SK-N-SH treated with all-trans-retinoic acid at 6 μM for 48 hours (cell line): ENCODE results near the gene NAE1.

ENCODE experiments used
- ATAC-seq: fragments of 200-7000 bp; cut with Tn5 transposase; 3 replicates; pipeline ENCODE4 v1.9.1; 2020; ENCODE audit warnings: mild to moderate bottlenecking, moderate library complexity
- ARNTL ChIP-seq: fragments of 450-650 bp; formaldehyde crosslinking; IDR thresholded peaks from 2 replicates; pipeline ENCODE4 v1.5.0; 2020; ENCODE audit warnings: low read depth, mild to moderate bottlenecking, moderate library complexity, borderline replicate concordance
- BACH2 ChIP-seq: fragments of 250-450 bp; sonication (Bioruptor Pico); IDR thresholded peaks from 2 replicates; pipeline ENCODE4 v1.9.0; 2021; ENCODE audit warnings: mild to moderate bottlenecking, borderline replicate concordance
- CSDC2 ChIP-seq: fragments of 250-450 bp; sonication (Bioruptor Pico); IDR thresholded peaks from 2 replicates; pipeline ENCODE4 v1.5.0; 2020; ENCODE audit warnings: mild to moderate bottlenecking, moderate library complexity
- ESRRG ChIP-seq: fragments of 250-450 bp; sonication (Bioruptor Pico); IDR thresholded peaks from 2 replicates; pipeline ENCODE4 v1.6.1; 2021; ENCODE audit warnings: mild to moderate bottlenecking
- GLIS3 ChIP-seq: fragments of 250-450 bp; sonication (Bioruptor Pico); IDR thresholded peaks from 2 replicates; pipeline ENCODE4 v1.5.0; 2020; ENCODE audit warnings: mild to moderate bottlenecking, moderate library complexity
- ISL1 ChIP-seq: fragments of 250-450 bp; sonication (Bioruptor Pico); IDR thresholded peaks from 2 replicates; pipeline ENCODE4 v2.1.2; 2022; ENCODE audit warnings: mild to moderate bottlenecking, moderate library complexity
- OSR1 ChIP-seq: fragments of 250-450 bp; sonication (Bioruptor Pico); IDR thresholded peaks from 2 replicates; pipeline ENCODE4 v1.8.0; 2022; ENCODE audit warnings: moderate library complexity, mild to moderate bottlenecking, inconsistent platforms
- PPARA ChIP-seq: fragments of 250-450 bp; sonication (Bioruptor Pico); IDR thresholded peaks from 2 replicates; pipeline ENCODE4 v1.5.0; 2020; ENCODE audit warnings: mild to moderate bottlenecking, borderline replicate concordance
- RARB ChIP-seq: fragments of 250-450 bp; sonication (Bioruptor Pico); IDR thresholded peaks from 2 replicates; pipeline ENCODE4 v1.8.0; 2021; ENCODE audit warnings: mild to moderate bottlenecking, moderate library complexity
- SNAI2 ChIP-seq: fragments of 250-450 bp; sonication (Bioruptor Pico); IDR thresholded peaks from 2 replicates; pipeline ENCODE4 v1.5.0; 2020; ENCODE audit warnings: mild to moderate bottlenecking, moderate library complexity
- TOX ChIP-seq: fragments of 250-450 bp; sonication (Bioruptor Pico); IDR thresholded peaks from 2 replicates; pipeline ENCODE4 v1.8.0; 2021; ENCODE audit warnings: mild to moderate bottlenecking, moderate library complexity, borderline replicate concordance
- ZC3H10 ChIP-seq: fragments of 250-450 bp; sonication (Bioruptor Pico); IDR thresholded peaks from 2 replicates; pipeline ENCODE4 v1.5.1; 2021; ENCODE audit warnings: mild to moderate bottlenecking, moderate library complexity
- ZFP30 ChIP-seq: fragments of 450-650 bp; formaldehyde crosslinking; IDR thresholded peaks from 2 replicates; pipeline ENCODE4 v1.5.0; 2022; ENCODE audit warnings: mild to moderate bottlenecking, moderate library complexity
- ZNF565 ChIP-seq: fragments of 450-650 bp; formaldehyde crosslinking; conservative IDR thresholded peaks from 2 replicates; pipeline ENCODE4 v1.5.0; 2020; ENCODE audit warnings: low read depth, mild to moderate bottlenecking, moderate library complexity
- ZNF70 ChIP-seq: fragments of 450-650 bp; formaldehyde crosslinking; IDR thresholded peaks from 2 replicates; pipeline ENCODE4 v1.5.0; 2020; ENCODE audit warnings: mild to moderate bottlenecking, moderate library complexity
- ZNF8 ChIP-seq: fragments of 450-650 bp; formaldehyde crosslinking; IDR thresholded peaks from 2 replicates; pipeline ENCODE4 v1.5.0; 2020; ENCODE audit warnings: mild to moderate bottlenecking, moderate library complexity
- TF ChIP-seq, protein P1 (sequence below): fragments of 250-450 bp; sonication (Bioruptor Pico); IDR thresholded peaks from 2 replicates; pipeline ENCODE4 v1.8.0; 2021; ENCODE audit warnings: low read depth, mild to moderate bottlenecking, moderate library complexity, borderline replicate concordance
- TF ChIP-seq, protein P2 (sequence below): fragments of 250-450 bp; sonication (Bioruptor Pico); IDR thresholded peaks from 2 replicates; pipeline ENCODE4 v1.5.1; 2020; ENCODE audit warnings: low read depth, mild to moderate bottlenecking, moderate library complexity
- TF ChIP-seq, protein P3 (sequence below): fragments of 250-450 bp; sonication (Bioruptor Pico); IDR thresholded peaks from 2 replicates; pipeline ENCODE4 v1.5.1; 2021; ENCODE audit warnings: mild to moderate bottlenecking, moderate library complexity
- TF ChIP-seq, protein P4 (sequence below): fragments of 250-450 bp; sonication (Bioruptor Pico); IDR thresholded peaks from 2 replicates; pipeline ENCODE4 v1.5.0; 2020; ENCODE audit warnings: mild to moderate bottlenecking, moderate library complexity
- TF ChIP-seq, protein P5 (sequence below): fragments of 250-450 bp; sonication (Bioruptor Pico); IDR thresholded peaks from 2 replicates; pipeline ENCODE4 v1.8.0; 2020; ENCODE audit warnings: mild to moderate bottlenecking, moderate library complexity, borderline replicate concordance

NAE1 gene

DNA sequence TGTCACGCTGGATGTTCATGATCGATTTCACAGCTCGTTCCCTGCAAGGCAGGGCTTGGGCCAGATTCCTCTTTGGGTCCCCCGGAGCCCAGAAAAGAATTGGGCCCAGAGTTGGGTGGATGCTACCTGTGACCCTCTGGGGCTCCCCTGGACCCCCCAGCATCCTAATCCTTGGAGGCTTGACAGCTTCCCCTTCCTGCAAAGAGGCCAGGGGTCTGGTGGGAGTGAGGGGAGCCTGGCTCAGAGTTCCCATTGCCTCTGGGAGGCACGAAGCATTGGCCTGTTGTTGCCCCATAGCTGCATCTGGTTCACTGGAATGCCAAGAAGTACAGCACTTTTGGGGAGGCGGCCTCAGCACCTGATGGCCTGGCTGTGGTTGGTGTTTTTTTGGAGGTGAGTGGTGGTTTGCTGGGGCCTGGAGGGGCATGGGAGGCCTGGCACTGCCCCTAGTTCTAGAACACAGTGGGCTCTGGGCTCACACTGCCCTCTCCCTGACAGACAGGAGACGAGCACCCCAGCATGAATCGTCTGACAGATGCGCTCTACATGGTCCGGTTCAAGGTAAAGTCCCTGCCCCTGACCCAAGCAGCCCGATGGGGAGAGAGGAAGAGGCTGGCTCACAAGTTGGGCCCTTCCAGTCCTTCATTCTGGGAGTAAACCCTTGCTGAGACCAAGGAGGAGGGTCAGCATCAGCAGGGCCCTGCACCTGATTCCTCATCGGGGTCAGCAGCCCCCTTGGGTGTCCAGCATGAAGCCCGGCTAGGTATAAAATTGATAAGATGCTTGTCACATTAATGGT lies 20.6 kb upstream of the NAE1 start (continued):
- TF ChIP-seq ZFP30 (CRISPR knock-in tag) (no peak), SNAI2 (CRISPR knock-in tag) (no peak), ZNF565 (no peak), BACH2 (CRISPR knock-in tag) (no peak), RARB (no peak), ZC3H10 (CRISPR knock-in tag) (no peak), OSR1 (no peak)
- TF ChIP-seq, protein P1, sequence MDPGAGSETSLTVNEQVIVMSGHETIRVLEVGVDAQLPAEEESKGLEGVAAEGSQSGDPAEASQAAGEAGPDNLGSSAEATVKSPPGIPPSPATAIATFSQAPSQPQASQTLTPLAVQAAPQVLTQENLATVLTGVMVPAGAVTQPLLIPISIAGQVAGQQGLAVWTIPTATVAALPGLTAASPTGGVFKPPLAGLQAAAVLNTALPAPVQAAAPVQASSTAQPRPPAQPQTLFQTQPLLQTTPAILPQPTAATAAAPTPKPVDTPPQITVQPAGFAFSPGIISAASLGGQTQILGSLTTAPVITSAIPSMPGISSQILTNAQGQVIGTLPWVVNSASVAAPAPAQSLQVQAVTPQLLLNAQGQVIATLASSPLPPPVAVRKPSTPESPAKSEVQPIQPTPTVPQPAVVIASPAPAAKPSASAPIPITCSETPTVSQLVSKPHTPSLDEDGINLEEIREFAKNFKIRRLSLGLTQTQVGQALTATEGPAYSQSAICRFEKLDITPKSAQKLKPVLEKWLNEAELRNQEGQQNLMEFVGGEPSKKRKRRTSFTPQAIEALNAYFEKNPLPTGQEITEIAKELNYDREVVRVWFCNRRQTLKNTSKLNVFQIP, result no peak
- TF ChIP-seq, protein P2, sequence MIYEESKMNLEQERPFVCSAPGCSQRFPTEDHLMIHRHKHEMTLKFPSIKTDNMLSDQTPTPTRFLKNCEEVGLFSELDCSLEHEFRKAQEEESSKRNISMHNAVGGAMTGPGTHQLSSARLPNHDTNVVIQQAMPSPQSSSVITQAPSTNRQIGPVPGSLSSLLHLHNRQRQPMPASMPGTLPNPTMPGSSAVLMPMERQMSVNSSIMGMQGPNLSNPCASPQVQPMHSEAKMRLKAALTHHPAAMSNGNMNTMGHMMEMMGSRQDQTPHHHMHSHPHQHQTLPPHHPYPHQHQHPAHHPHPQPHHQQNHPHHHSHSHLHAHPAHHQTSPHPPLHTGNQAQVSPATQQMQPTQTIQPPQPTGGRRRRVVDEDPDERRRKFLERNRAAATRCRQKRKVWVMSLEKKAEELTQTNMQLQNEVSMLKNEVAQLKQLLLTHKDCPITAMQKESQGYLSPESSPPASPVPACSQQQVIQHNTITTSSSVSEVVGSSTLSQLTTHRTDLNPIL (CRISPR knock-in tag), result no peak
- TF ChIP-seq, protein P3, sequence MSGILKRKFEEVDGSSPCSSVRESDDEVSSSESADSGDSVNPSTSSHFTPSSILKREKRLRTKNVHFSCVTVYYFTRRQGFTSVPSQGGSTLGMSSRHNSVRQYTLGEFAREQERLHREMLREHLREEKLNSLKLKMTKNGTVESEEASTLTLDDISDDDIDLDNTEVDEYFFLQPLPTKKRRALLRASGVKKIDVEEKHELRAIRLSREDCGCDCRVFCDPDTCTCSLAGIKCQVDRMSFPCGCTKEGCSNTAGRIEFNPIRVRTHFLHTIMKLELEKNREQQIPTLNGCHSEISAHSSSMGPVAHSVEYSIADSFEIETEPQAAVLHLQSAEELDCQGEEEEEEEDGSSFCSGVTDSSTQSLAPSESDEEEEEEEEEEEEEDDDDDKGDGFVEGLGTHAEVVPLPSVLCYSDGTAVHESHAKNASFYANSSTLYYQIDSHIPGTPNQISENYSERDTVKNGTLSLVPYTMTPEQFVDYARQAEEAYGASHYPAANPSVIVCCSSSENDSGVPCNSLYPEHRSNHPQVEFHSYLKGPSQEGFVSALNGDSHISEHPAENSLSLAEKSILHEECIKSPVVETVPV (CRISPR knock-in tag), result no peak

DNA sequence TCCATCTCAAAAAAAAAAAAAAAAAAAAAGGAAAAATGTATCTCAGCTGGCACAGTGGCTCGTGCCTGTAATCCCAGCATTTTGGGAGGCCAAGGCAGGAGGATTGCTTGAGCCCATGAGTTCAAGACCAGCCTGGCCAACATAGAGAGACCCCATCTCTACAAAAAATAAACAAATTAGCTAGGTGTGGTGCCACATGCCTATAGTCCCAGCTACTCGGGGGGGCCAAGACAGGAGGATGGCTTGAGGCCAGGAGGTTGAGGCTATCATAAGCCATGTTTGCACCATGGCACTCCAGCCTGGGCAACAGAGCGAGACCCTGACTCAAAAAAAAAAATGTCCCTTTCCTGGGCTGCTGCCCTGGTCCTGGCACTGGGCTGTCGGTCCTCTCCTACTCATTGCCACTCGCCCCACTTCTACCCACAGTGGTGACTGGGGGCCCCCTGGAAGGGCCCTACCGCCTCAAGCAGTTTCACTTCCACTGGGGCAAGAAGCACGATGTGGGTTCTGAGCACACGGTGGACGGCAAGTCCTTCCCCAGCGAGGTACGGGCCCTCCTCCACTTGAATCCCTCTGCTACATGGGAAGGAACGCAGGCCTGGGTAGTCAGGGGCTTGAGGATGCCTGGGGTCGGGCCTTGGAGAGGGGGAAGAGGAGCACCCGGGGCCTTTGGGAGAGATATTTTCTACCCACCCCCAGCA lies 19.5 kb upstream of the NAE1 start:
- TF ChIP-seq ZNF70 (CRISPR knock-in tag), result no peak
- TF ChIP-seq, protein P2 (CRISPR knock-in tag), result no peak
- no peak for TF ChIP-seq ARNTL (CRISPR knock-in tag)
- TF ChIP-seq ZFP30 (CRISPR knock-in tag), result no peak
- no peak for TF ChIP-seq OSR1
- TF ChIP-seq, all 23 proteins: peak for 0
- ATAC-seq, result no peak

DNA sequence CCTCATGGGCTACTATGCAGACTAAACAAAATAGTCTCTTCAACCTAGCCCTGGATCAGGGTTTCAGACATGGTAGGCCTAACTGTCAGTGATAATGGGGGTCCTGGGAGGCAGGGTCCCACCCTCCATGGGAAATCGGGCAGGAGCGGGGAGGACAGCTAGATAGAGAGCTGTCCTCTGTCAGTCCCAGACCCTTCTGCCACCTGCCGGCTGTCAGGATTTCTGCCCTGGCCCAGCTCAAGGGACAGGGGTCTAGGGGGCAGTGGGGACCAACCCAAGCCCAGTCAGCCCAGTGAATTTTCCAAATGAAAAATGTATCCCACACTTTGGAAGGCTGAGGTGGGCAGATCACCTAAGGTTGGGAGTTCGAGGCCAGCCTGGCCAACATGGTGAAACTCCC lies 18.8 kb upstream of the NAE1 start:
- ATAC-seq, result no peak
- TF ChIP-seq ISL1 (CRISPR knock-in tag) (no peak), ESRRG (CRISPR knock-in tag) (no peak), ZFP30 (CRISPR knock-in tag) (no peak), ZNF70 (CRISPR knock-in tag) (no peak), TOX (CRISPR knock-in tag) (no peak), ARNTL (CRISPR knock-in tag) (no peak), CSDC2 (CRISPR knock-in tag) (no peak), ZNF8 (CRISPR knock-in tag) (no peak), BACH2 (CRISPR knock-in tag) (no peak), PPARA (CRISPR knock-in tag) (no peak), OSR1 (no peak), RARB (no peak), GLIS3 (CRISPR knock-in tag) (no peak), ZC3H10 (CRISPR knock-in tag) (no peak), ZNF565 (no peak), SNAI2 (CRISPR knock-in tag) (no peak)
- TF ChIP-seq, protein P4, sequence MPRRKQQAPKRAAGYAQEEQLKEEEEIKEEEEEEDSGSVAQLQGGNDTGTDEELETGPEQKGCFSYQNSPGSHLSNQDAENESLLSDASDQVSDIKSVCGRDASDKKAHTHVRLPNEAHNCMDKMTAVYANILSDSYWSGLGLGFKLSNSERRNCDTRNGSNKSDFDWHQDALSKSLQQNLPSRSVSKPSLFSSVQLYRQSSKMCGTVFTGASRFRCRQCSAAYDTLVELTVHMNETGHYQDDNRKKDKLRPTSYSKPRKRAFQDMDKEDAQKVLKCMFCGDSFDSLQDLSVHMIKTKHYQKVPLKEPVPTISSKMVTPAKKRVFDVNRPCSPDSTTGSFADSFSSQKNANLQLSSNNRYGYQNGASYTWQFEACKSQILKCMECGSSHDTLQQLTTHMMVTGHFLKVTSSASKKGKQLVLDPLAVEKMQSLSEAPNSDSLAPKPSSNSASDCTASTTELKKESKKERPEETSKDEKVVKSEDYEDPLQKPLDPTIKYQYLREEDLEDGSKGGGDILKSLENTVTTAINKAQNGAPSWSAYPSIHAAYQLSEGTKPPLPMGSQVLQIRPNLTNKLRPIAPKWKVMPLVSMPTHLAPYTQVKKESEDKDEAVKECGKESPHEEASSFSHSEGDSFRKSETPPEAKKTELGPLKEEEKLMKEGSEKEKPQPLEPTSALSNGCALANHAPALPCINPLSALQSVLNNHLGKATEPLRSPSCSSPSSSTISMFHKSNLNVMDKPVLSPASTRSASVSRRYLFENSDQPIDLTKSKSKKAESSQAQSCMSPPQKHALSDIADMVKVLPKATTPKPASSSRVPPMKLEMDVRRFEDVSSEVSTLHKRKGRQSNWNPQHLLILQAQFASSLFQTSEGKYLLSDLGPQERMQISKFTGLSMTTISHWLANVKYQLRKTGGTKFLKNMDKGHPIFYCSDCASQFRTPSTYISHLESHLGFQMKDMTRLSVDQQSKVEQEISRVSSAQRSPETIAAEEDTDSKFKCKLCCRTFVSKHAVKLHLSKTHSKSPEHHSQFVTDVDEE (CRISPR knock-in tag), result no peak
- TF ChIP-seq, protein P1, result no peak
- TF ChIP-seq, protein P5, sequence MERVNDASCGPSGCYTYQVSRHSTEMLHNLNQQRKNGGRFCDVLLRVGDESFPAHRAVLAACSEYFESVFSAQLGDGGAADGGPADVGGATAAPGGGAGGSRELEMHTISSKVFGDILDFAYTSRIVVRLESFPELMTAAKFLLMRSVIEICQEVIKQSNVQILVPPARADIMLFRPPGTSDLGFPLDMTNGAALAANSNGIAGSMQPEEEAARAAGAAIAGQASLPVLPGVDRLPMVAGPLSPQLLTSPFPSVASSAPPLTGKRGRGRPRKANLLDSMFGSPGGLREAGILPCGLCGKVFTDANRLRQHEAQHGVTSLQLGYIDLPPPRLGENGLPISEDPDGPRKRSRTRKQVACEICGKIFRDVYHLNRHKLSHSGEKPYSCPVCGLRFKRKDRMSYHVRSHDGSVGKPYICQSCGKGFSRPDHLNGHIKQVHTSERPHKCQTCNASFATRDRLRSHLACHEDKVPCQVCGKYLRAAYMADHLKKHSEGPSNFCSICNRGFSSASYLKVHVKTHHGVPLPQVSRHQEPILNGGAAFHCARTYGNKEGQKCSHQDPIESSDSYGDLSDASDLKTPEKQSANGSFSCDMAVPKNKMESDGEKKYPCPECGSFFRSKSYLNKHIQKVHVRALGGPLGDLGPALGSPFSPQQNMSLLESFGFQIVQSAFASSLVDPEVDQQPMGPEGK (CRISPR knock-in tag), result no peak
- TF ChIP-seq, protein P3 (CRISPR knock-in tag), result no peak
